K562 (cell line): Measurements from ENCODE around the gene MMEL1. TPM values are rescaled to one million over a fixed set of nuclear protein-coding genes. Genes with fewer than 3 reads are reported as not detected.

Experiments
- ASH1L ChIP-seq: fragments of 450-650 bp; IDR thresholded peaks from 2 replicates; pipeline ENCODE4 v1.6.1; 2018; ENCODE audit warnings: borderline replicate concordance, mild to moderate bottlenecking, low read depth; ENCODE audit not compliant: partially characterized antibody
- CBFA2T3 ChIP-seq: fragments of 450-650 bp; IDR thresholded peaks from 2 replicates; pipeline ENCODE4 v1.6.1; 2017
- CHD4 ChIP-seq: fragments of 200-600 bp; sonication (generic); IDR thresholded peaks from 3 replicates; pipeline ENCODE4 v1.6.1; 2012; ENCODE audit warnings: low read depth, mild to moderate bottlenecking, mixed read lengths, low read length, inconsistent platforms; ENCODE audit not compliant: insufficient read depth, insufficient replicate concordance, poor library complexity, severe bottlenecking
- KLF6 ChIP-seq: fragments of 250-450 bp; sonication (Bioruptor Pico); IDR thresholded peaks from 2 replicates; pipeline ENCODE4 v1.4.0; 2020; ENCODE audit warnings: mild to moderate bottlenecking, moderate library complexity, borderline replicate concordance
- NRF1 ChIP-seq, 2 experiments: fragments of 450-650 bp; IDR thresholded peaks in 1 of 2; conservative IDR thresholded peaks in 1 of 2; 2 replicates each; pipeline ENCODE4 v1.6.1; 2014; ENCODE audit warnings: mild to moderate bottlenecking in 2 of 2
- PHF8 ChIP-seq: fragments of 200-600 bp; sonication (generic); IDR thresholded peaks from 2 replicates; pipeline ENCODE4 v1.6.1; 2012; ENCODE audit warnings: mixed run types, mild to moderate bottlenecking, inconsistent platforms, low read length, moderate library complexity, borderline replicate concordance
- ZBTB1 ChIP-seq: sonication (generic); formaldehyde crosslinking; IDR thresholded peaks from 2 replicates; pipeline ENCODE4 v1.8.1; 2023; ENCODE audit warnings: missing genetic modification reagents, low read depth, mild to moderate bottlenecking, borderline replicate concordance
- ZNF589 ChIP-seq: fragments of 200-800 bp; sonication (Bioruptor generic); IDR thresholded peaks from 2 replicates; pipeline ENCODE4 v1.6.1; 2016; ENCODE audit warnings: low read depth, missing genetic modification characterization, missing compliant biosample characterization
- ZNF764 ChIP-seq: fragments of 250-450 bp; sonication (Bioruptor Pico); IDR thresholded peaks from 2 replicates; pipeline ENCODE4 v1.4.0; 2020; ENCODE audit warnings: low read depth, mild to moderate bottlenecking, moderate library complexity
- polyA plus RNA-seq, 8 experiments: library from polyadenylated mRNA; depleted of rRNA in 4 of 8; stranded (reverse) in 5 of 8; unstranded in 3 of 8; fragments of >200 nt; fragmentation: Nextera tagmentation in 2 of 8; fragmentation: Illumina TruSeq in 1 of 8; extraction: Ambion mirVana in 2 of 8; extraction: Trizol in 1 of 8; gene quantifications; 2 replicates each; pipeline versions ENCODE4 v1.2.1 to v1.2.3, GENCODE V29; 2011 to 2014; ENCODE audit warnings: inconsistent platforms in 1 of 8, missing spikeins in 1 of 8
- total RNA-seq, 7 experiments: library from RNA; depleted of rRNA in 6 of 7; stranded (reverse); fragments of >200 nt in 6 of 7; fragmentation: Illumina TruSeq in 2 of 7; extraction: Trizol in 2 of 7; gene quantifications; 2 replicates each; pipeline versions ENCODE4 v1.2.1 to v1.2.3, GENCODE V29; 2011 to 2021; ENCODE audit warnings: low replicate concordance in 1 of 7
- TF ChIP-seq, protein P1 (sequence below), 2 experiments: fragments of 450-650 bp; formaldehyde crosslinking in 1 of 2; IDR thresholded peaks; 2 replicates each; pipeline versions ENCODE4 v1.4.0 to v1.6.1; 2014 to 2020; ENCODE audit warnings: mild to moderate bottlenecking in 2 of 2, borderline replicate concordance in 1 of 2, low read depth in 1 of 2
- TF ChIP-seq, protein P2 (sequence below): fragments of 250-450 bp; sonication (Bioruptor Pico); IDR thresholded peaks from 2 replicates; pipeline ENCODE4 v1.4.0; 2020; ENCODE audit warnings: mild to moderate bottlenecking, moderate library complexity
- TF ChIP-seq, protein P3 (sequence below): fragments of 250-450 bp; sonication (Bioruptor Pico); IDR thresholded peaks from 2 replicates; pipeline ENCODE4 v1.5.0; 2021

Gene MMEL1
- total and polyA plus RNA-seq, 9 of the 15 experiments (the other 6 are each of a cell fraction or from before 2014, with no cell fraction given): not detected

DNA sequence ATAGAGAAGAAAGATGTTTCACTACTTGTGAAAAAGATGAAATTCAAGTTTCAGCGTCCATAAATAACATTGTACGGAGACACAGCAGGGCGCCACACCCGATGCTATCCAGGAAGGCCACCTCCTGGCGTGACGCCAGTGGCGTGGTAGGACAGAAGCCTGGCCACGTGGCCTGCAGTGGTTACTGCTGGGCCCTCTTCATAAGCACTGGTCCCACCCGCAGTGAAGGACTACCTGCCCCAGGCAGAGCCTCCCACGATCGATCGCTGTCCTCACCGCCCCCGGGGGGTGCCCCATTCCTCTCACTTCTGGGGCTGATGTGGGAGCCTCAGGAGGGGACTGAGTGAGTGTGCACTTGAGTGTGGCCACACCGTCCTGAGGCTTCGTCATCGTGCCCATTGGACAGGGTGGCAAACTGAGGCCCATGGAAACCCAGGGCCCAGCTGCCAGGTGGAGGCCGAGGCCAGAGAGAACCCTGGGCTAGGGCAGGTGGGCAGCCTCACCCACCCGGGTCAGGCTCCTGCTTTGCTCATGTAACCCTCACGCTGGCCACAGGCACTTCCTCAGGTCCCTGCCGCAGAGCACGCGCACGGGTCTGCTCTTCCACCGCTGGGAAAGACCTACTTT, 91.1 kb downstream of the MMEL1 start (continued):
- TF ChIP-seq ASH1L (no peak), PHF8 (peak; percentile 40; the same call in 1 of the 2 replicates), CBFA2T3 (peak; percentile 34; the same call in 1 of the 2 replicates), ZBTB1 (CRISPR knock-in tag) (no peak), NRF1 (conservative IDR thresholded peaks at IDR 0.05 in 1 of 2, IDR thresholded peaks at IDR 0.05 in 1 of 2) (peak in 1 of 2 experiments; percentile 50; a peak in 2 of 4 replicates), CHD4 (peak; percentile 81), ZNF589 (CRISPR knock-in tag) (no peak), ZNF764 (no peak), KLF6 (peak; percentile 36; the same call in 1 of the 2 replicates)
- TF ChIP-seq, protein P1, sequence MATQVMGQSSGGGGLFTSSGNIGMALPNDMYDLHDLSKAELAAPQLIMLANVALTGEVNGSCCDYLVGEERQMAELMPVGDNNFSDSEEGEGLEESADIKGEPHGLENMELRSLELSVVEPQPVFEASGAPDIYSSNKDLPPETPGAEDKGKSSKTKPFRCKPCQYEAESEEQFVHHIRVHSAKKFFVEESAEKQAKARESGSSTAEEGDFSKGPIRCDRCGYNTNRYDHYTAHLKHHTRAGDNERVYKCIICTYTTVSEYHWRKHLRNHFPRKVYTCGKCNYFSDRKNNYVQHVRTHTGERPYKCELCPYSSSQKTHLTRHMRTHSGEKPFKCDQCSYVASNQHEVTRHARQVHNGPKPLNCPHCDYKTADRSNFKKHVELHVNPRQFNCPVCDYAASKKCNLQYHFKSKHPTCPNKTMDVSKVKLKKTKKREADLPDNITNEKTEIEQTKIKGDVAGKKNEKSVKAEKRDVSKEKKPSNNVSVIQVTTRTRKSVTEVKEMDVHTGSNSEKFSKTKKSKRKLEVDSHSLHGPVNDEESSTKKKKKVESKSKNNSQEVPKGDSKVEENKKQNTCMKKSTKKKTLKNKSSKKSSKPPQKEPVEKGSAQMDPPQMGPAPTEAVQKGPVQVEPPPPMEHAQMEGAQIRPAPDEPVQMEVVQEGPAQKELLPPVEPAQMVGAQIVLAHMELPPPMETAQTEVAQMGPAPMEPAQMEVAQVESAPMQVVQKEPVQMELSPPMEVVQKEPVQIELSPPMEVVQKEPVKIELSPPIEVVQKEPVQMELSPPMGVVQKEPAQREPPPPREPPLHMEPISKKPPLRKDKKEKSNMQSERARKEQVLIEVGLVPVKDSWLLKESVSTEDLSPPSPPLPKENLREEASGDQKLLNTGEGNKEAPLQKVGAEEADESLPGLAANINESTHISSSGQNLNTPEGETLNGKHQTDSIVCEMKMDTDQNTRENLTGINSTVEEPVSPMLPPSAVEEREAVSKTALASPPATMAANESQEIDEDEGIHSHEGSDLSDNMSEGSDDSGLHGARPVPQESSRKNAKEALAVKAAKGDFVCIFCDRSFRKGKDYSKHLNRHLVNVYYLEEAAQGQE (IDR thresholded peaks at IDR 0.05; ENCODE audit: borderline replicate concordance): peak; percentile 63
- TF ChIP-seq, protein P1 (CRISPR knock-in tag; IDR thresholded peaks at IDR 0.05; ENCODE audit: low read depth): 0 out of 2 replicates have a peak, but pooled peaks have one; percentile 67
- TF ChIP-seq, protein P2, sequence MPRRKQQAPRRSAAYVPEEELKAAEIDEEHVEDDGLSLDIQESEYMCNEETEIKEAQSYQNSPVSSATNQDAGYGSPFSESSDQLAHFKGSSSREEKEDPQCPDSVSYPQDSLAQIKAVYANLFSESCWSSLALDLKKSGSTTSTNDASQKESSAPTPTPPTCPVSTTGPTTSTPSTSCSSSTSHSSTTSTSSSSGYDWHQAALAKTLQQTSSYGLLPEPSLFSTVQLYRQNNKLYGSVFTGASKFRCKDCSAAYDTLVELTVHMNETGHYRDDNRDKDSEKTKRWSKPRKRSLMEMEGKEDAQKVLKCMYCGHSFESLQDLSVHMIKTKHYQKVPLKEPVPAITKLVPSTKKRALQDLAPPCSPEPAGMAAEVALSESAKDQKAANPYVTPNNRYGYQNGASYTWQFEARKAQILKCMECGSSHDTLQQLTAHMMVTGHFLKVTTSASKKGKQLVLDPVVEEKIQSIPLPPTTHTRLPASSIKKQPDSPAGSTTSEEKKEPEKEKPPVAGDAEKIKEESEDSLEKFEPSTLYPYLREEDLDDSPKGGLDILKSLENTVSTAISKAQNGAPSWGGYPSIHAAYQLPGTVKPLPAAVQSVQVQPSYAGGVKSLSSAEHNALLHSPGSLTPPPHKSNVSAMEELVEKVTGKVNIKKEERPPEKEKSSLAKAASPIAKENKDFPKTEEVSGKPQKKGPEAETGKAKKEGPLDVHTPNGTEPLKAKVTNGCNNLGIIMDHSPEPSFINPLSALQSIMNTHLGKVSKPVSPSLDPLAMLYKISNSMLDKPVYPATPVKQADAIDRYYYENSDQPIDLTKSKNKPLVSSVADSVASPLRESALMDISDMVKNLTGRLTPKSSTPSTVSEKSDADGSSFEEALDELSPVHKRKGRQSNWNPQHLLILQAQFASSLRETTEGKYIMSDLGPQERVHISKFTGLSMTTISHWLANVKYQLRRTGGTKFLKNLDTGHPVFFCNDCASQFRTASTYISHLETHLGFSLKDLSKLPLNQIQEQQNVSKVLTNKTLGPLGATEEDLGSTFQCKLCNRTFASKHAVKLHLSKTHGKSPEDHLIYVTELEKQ (CRISPR knock-in tag): no peak
- TF ChIP-seq, protein P3, sequence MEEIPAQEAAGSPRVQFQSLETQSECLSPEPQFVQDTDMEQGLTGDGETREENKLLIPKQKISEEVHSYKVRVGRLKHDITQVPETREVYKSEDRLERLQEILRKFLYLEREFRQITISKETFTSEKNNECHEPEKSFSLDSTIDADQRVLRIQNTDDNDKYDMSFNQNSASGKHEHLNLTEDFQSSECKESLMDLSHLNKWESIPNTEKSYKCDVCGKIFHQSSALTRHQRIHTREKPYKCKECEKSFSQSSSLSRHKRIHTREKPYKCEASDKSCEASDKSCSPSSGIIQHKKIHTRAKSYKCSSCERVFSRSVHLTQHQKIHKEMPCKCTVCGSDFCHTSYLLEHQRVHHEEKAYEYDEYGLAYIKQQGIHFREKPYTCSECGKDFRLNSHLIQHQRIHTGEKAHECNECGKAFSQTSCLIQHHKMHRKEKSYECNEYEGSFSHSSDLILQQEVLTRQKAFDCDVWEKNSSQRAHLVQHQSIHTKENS: no peak
